Sigmoid colon (tissue), 4 donors: ENCODE data around the gene RPS6KA1.

Experiments
- CTCF ChIP-seq, 4 experiments: fragments of 450-650 bp in 3 of 4; fragments of 200-600 bp in 1 of 4; IDR thresholded peaks; one replicate each; pipeline ENCODE4 v1.5.1; 2016 to 2019; ENCODE audit warnings: antibody characterized with exemption in 4 of 4, mild to moderate bottlenecking in 3 of 4, moderate library complexity in 2 of 4
- EP300 ChIP-seq, 4 donors: sonication (generic); formaldehyde crosslinking; IDR thresholded peaks; one replicate each; pipeline ENCODE4 v1.6.1; 2017; ENCODE audit warnings: antibody characterized with exemption in 4 of 4
- POLR2A ChIP-seq, 2 donors: fragments of 450-650 bp; IDR thresholded peaks; one replicate each; pipeline ENCODE4 v1.6.1; 2016; ENCODE audit warnings: antibody characterized with exemption in 2 of 2, mild to moderate bottlenecking in 2 of 2, moderate library complexity in 2 of 2
- POLR2AphosphoS5 ChIP-seq, 4 donors: sonication (generic); formaldehyde crosslinking; IDR thresholded peaks; one replicate each; pipeline ENCODE4 v1.6.1; 2017; ENCODE audit warnings: antibody characterized with exemption in 4 of 4

DNA sequence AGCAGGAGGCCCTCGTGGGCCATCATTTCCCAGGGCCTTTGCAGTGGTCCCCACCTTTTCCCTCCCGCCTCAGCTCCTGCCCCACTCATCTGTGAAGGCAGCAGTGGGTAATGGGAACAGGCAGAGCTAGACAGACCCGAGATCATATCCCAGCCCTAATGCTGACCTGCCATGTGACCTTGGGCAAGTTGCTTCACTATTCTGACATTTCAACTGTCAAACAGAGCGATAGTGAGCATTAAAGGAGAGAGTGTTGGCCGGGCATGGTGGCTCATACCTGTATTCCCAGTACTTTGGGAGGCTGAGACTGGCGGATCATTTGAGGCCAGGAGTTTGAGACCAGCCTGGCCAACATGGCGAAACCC is 51.7 kb downstream of the RPS6KA1 start:
- TF ChIP-seq CTCF (IDR thresholded peaks at IDR 0.05) (no peak), EP300 (IDR thresholded peaks at IDR 0.05) (no peak), POLR2A (IDR thresholded peaks at IDR 0.05) (no peak), POLR2AphosphoS5 (IDR thresholded peaks at IDR 0.05) (no peak)
